Amygdala (tissue), 56 donors: Measurements from ENCODE around the gene SLC9A8.

Experiments
- DNase-seq, 56 donors: peaks; one replicate each; lab custom pipeline; 2025; lab: John Stamatoyannopoulos, UW

Gene SLC9A8

DNA sequence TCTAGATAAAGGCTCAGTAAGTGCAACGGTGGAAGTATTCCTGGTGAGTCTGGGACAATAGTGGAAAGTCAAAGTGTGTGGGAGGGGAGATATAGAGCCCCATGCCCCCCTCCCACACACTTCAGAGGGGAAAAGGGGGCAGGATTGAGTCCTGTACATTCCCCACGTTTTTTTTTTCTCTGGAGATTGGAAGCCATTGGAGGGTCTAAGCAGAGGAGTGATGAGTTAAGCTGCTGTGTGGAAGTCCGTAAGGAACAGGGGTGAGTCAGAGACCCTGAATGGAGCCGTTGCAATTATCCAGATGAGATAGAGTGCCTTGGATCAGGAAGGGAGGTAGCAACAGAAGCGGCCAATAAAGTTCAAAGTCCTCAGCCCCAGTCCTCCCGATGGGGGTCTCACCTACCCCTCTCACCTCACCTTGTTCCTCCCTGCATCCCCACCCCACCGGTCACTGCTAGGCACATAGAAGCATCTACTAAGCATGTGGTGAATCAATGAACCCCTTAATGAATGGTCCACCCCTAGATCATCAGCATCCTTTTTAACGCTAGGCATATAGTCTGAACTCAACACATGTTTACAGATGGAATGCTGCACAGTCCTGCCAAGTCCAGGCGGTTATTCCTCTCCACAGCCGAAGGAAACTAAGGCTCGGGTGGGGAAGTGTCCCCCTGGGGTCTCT lies 662 bp upstream of the SLC9A8 start:
- peak in 1 of 56 donors; percentile 32 for DNase-seq

DNA sequence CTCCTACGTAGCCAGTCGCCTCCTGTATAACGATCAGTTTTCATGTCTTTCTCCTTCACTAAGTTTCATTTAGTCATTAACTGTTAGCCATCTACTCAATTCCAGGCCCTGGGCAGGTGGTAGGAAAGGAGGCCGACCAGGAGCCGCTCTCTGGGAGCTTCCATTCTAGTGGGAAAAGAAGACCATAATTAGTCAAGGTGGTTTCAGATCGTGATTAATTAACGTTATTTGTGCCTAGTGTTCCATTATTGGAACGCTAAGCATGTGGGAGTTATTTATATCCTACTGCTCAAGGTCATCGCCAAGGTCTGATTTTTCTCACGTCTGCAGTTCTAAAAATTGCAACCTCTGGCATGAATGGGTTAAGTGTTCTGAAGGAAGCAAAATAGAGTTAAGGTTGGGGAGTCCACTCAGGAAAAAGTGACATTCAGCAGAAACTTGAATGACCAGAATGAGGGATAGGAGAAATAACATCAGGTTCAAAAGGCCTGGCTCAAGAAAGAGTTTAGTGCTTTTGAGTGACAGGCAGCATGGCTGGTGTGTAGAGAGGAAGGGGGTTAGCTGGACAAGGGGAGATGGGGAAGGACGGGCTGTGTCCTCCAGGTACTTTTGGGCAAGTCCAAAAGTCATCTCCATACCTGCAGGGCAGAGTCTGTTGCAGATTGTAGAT lies 812 bp downstream of the SLC9A8 start:
- no peak for DNase-seq

DNA sequence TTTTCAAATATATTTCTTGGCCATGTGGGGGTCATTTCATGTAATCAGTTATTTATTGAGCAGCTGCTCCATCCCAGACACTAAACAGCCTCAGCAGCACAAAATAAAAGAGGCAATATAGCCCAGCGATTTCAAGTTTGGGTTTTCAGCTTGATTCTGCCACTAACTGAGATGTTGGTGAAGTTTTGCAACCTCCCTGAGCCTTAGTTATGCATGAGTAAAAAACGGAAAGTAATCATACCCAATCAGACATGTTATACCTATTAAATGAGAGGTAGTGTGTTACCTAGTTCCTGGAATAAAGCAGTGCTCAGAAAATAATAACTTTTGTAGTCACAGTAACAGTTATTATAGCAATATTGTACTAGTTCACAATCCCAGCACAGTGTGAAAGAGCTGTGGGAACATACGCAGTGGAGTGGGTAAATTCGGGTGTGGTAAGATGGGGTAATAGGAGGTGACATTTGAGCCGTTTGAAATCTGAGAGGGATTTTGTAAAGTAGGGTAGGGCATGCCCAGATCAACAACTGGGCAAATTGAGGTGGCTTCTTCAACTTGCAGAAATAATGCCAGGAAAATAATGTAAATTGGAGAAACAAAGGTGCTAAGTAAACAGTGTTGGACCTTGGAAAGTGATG lies 1.5 kb downstream of the SLC9A8 start:
- no peak for DNase-seq

DNA sequence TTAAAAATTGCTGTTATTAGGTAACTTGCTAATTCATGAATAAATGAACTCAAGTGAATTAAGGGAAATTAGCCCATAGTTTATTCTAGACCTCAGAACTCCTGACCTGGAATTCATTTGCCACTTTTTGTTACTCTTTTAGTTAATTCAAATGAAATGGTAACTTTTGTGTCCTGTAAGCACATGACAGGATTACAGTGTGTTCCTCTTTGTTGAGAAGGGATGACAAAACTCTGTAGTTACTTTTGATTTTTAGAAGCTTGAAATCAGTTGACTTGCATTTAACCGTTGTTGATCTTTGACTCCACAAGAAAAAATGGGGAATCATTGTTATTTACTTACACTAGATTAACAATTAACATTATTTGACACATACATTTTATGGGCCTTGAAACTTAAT lies 6.2 kb downstream of the SLC9A8 start:
- DNase-seq: no peak

DNA sequence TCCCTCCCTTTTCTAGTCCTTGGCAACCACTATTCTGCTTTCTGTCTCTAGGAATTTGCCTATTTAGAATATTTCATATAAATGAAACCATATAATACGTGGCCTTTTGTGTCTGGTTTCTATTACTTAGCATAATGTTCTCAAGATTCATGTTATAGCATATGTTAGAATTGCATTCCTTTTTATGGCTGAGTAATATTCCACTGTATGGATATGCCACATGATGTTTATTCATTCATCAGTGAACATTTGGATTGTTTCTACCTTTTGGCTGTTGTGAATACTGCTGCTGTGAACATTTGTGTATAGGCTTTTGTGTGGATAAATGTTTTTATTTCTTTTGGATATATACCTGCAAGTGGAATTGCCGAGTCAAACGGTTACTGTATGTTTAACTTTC lies 7.1 kb downstream of the SLC9A8 start:
- DNase-seq: no peak

DNA sequence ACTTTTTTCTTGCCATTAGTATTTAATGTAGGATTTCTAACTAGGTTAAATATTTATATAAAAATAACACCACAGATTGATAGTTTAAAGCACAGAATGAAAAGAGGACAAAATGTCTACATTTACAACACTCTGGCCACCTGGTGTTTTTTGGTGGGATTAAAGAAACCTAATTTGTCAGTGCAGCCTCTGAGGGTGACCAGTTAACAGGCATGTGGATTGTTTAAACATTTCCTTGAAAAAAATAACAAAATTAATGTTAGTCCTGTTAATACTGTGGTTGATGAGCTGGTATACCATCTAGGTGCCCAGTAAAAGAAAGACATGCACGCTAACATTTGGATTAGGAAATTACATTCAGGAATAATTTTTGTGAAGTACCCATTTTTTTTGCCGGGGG lies 8.8 kb downstream of the SLC9A8 start:
- no peak for DNase-seq

DNA sequence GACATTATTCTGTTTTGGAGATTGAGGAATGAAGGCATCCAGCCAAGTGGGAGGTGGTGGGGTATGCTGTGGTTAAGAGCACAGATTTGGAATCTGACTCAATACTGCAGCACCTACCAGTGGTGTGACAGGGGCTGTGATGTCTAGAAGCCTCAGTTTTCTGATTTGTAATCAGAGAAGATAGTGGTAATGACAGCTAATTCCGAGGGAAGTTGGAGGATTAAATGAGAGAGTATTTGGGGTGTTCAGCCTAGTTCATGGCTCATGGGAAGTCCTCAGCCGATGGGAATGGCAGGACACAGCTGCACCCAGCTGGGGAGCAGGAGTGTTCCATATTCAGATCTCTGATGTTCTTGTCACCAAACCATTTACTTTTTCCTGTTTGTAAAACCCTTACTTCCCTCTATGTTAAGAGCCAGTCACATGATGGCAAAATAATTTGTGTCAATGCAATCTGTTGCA lies 9.3 kb downstream of the SLC9A8 start:
- peak in 1 of 56 donors; percentile 8 for DNase-seq

DNA sequence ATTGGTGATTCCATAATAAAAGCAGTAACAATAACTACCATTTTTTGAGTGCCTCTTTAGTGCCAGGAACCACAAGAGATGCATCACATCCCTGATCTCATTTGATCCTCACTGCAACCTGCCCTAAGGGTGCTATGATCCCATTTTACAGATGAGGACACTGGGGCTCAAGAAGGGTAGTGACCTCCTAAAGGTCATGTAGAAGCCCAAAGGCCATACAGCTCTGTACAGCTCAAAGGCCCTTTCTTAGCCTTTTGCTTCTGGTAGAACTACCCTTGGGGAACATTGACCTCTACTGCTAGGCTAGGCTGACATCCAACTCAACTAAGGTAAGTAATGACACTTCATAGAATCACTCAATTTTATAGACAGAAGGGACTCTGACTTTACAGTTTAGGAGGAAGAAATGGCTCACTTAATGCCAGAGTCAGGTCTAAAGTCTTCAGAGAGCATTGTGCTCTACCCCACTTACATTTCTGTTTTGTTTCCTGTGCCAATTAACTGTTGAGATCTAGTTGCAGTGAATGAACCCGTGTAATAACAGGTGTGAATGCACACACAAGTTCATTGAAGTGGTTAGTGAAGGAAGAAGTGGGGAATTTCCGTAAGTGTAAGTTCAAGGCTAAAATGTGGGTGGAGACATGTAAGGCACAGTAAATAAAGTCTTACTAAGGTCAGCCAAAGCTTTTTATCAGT lies 10.7 kb downstream of the SLC9A8 start:
- no peak for DNase-seq

DNA sequence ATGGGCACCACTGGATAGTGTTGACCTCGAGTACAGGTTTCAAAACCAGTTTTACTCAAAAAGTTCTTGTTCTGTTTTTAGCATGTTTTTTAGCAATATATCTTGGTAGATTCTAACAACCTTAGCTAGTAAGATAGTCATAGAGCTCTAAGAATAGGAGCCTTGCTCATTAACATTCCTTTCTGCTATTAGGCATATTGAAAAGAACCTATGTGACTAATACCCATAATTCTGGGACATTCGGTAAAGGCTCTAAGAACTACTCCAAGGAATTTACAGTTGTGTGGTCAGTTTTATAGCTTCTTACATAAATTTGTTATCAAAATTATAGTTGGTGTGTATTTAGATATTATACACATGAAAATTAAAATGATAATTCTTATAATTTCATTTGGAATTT lies 11.6 kb downstream of the SLC9A8 start:
- no peak for DNase-seq

DNA sequence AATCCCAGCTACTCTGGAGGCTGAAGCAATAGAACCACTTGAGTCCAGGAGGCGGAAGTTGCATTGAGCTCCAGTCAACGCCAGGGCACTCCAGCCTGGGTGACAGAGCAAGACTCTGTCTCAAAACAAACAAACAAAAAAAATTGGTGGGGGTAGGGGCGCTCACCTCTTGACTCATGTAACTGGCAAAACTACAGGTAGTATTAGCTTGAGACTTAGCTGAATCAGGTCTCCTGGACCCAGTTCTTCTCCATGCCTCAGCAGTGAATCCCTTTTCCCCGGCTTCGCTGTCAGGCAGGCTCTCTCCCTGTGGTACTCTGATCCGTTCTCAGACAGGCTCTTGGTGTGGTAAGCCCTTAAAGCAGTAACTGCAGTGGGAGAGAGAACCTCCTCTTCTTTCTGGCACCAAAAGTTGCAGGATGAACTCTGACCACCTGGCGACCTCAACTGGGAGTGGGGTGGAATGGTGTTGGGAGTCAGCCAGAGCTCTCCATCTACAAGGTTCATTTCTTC lies 12.9 kb downstream of the SLC9A8 start:
- DNase-seq: no peak

DNA sequence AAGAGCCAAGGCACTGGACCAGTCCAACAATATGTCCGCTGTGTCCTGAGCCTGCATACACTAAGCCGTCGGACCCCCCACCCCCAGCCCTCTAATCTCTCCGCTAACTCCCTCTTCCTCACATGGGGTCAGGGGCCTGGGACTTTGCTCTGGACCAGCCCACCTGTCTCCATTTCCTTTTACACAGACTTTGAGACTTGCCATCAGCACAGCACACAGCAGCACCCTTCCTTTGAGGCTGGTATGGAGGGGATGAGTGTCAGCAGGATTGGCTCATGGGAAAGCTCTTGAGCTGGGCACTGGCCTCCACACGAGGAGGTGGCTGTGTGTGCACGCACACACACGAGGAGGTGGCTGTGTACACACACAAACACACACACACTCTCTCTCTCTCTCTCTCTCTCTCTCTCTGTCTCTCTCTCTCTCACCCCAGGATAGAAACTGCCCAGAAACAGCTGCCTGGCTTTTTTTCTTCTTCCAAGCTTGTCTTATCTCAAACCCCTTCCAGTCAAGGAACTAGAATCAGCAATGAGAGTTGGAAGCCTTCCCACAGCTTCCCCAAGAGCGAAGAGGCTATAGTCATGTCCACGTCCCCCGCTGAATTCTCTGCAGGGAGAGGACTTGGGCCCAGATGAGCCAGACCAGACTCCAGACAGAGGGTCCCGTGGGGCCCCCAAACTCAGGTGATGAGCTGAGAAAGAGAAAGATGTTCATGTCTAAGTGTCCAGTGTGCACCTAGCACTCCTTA lies 18.6 kb downstream of the SLC9A8 start:
- no peak for DNase-seq

DNA sequence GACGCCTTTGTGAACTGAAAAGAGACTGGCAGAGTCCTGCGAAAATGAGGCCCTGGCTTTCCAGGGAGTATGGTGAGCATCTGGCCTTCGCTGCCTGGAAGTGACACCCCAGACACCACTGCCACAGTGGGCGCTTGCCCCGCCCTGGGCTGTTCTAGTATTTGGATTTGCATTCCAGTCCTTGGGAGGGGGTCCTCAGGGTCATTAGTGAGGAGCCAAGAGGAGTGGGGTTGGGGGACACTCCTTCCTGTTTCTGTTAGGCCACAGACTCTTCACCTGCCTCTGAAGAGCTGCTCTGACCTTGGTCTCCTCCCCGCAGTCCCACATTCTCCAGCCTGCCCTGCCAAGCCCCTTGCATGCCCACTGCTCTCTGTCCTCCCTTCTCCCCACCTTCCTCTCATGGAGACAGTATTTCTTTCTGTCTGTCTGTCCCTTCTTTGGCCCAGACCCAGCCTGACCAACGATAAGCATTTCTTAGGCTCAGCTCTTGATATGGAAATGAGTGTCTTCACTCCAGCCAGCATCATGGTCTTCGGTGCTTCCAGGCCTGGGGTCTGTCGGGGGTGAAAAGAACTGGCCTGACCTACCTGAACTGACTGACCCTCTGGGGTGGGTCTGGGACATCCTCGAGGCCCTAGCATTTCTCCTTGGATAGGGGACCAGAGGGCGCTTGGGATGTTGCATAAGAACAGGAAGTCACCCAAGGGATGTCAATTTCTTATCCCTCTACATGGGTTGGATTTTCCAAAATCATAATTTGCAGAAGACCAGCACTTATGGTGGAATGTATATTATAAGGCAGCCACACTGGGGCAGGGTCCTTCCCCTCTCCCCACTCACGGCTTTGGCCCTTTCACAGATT lies 19.4 kb downstream of the SLC9A8 start:
- DNase-seq: no peak

DNA sequence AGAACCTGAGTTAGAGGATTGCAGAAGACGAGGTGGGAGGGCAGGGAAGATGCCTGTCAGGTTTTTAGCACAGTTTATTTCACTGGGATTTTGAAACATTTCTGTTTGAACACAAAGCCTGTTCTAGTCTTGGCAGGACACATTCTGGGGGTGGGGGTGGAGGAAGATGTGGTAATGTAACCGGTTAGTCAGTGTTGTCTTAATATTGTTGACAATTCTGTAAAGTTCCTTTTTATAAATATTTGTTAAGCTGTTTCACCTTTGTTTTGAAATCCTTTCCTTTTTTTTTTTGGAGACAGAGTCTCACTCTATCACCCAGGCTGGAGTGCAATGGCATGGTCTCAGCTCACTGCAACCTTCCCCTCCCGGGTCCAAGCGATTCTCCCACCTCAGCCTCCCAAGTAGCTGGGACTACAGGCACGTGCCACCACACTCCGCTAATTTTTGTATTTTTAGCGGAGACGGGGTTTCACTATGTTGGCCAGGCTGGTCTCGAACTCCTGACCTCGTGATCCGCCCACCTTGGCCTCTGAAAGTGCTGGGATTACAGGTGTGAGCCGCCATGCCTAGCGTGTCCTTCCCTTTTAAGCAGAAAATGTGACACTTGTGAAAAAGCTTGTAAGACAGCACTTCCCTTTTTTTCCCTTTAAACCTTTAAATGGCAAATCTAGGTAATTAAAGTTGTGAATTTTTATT lies 20.2 kb downstream of the SLC9A8 start:
- DNase-seq: no peak

DNA sequence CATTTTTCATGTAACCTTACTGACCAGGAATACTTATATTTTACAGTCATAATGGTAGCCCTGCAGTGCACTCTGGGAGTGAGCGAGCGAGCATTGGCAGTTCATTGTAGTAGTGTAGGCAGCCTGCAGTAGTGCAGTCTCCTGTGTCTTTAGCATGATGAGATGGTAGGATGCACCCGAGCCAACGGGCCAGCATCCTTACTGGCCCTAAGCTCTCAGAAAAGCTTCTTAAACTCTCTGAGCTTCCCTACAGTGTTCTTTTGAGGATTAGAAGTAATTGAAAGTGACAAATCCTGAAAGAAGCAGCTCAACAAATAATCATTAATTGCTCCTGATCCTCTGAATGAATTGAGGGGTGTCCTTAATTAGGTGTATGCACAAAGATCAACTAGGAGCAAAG lies 20.9 kb downstream of the SLC9A8 start:
- DNase-seq: no peak

DNA sequence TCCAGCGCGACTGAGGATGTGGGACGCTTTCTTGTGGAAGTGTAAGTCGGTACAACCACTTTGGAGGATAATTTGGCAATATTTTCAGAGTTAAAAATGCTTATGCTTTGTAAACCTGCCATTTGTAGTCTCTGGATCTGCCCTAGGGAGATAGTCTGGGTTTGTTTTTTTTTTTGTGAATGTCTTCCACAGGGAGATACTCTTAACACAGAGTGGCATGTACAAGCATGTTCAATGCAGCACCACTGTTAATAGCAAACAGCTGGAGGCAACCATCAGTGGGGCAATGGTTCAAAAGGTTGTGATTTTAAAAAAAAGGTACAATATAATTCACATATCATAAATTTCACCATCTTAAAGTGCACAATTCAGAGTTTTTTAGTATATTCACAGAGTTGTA lies 22.4 kb downstream of the SLC9A8 start:
- no peak for DNase-seq

DNA sequence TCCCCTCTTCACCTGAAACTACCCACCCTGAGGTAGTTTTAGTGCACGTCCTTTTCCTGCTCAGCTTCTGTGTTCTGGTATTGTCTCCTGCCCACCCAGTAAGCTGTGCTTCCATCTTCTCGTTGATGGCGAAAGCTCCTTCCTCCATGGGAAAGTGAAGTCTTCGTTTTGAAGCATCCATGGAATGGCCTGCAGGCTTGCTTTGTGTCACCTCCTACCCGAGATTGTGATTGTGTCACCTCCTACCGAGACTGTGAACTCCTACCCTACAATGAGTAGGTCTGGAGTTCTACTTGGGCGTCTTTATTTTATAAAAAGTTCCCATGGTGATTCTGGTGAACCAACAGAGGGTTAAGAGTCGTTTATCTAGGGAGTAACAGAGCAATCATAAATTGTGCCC lies 25.9 kb downstream of the SLC9A8 start:
- DNase-seq: no peak

DNA sequence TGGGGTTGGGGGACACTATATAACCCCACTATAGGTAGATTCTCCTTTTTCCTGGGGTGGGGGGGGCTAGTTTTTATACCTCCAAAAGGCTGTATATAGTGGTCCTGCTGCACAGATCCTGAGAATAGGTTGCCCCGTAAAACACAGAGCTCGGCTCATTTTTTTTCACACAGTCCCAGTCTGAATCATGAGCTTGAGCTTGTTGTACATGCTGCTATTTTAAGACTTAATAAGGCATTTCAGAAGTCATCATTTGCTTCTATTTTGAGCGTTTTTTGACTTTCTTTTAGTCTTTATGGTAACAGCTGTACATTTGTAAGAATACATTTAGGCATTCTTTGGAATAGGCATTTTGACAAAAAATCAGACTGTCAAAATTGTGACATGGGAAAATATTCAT lies 30.5 kb downstream of the SLC9A8 start:
- no peak for DNase-seq

DNA sequence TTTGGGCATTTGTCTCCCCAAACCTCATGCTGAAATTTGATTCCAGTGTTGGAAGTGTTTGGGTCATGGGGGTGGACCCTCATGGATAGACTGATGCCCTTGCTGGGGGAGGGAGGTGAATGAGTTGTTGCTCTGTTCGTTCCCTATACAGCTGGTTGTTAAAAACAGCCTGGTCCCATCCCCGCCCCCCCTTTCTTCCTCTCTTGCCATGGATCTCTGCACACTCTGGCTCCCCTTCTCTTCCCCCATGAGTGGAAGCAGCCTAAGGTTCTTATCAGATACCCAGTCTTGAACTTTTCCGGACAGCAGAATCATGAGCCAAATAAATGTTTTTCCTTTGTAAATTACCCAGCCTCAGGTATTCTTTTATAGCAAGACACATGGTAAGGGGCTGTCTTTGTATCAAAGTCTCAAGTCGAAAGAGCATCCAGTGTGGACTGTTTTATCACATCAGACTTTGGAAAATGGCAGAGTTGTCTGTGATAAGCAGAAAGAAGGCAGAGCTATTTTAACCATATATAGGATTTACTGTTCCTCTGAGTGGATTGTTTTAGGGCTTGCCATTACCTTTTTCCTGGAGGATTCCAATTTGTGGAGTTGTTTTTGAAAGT lies 31.2 kb downstream of the SLC9A8 start:
- no peak for DNase-seq
